H1 (cell line): ENCODE data around the gene FREM1. TPM values are rescaled to one million over a fixed set of nuclear protein-coding genes. Genes with fewer than 3 reads are reported as not detected.

ENCODE experiments used
- CTCF ChIA-PET: fragments of 300-600 bp; sonication (Branson Sonifier 250); formaldehyde crosslinking; loops from one replicate; lab custom pipeline; 2021; ENCODE audit not compliant: partially characterized antibody; lab: Charles Lee
- POLR2A ChIA-PET: fragments of 300-600 bp; sonication (Branson Sonifier 250); formaldehyde crosslinking; loops from one replicate; lab custom pipeline; 2021; ENCODE audit warnings: inconsistent platforms; ENCODE audit not compliant: partially characterized antibody; lab: Charles Lee
- DNase-seq, 2 experiments: peaks; one replicate each; pipeline versions ENCODE4 v3.0.0 to v3.0.0-alpha.2; 2010 to 2022; ENCODE audit warnings: low spot score in 2 of 2, low read depth in 1 of 2, mixed read lengths in 1 of 2
- FAIRE-seq: peaks from 2 replicates; lab custom pipeline; 2011; peaks lifted over from hg19 to GRCh38; lab: Jason Lieb, UNC
- H2AFZ ChIP-seq: 2 replicates; pipeline ENCODE4 v1.8.1; 2012; ENCODE audit warnings: low read length, inconsistent platforms
- H2AK5ac ChIP-seq: 2 replicates; pipeline ENCODE4 v1.6.1; 2013; ENCODE audit warnings: low read depth, low read length
- H2BK120ac ChIP-seq: replicated peaks from 2 replicates; pipeline ENCODE3; 2013; ENCODE audit warnings: low read depth, low read length, inconsistent platforms
- H2BK12ac ChIP-seq: 2 replicates; pipeline ENCODE4 v1.6.1; 2013; ENCODE audit warnings: low read depth, low read length
- H2BK15ac ChIP-seq: 2 replicates; pipeline ENCODE4 v1.6.1; 2013; ENCODE audit warnings: low read length
- H2BK20ac ChIP-seq: 2 replicates; pipeline ENCODE4 v1.6.1; 2013; ENCODE audit warnings: low read length
- H2BK5ac ChIP-seq: 2 replicates; pipeline ENCODE4 v1.6.1; 2013; ENCODE audit warnings: low read depth, low read length
- H3K14ac ChIP-seq: 2 replicates; pipeline ENCODE4 v1.6.1; 2013; ENCODE audit warnings: inconsistent platforms; ENCODE audit not compliant: insufficient read length
- H3K18ac ChIP-seq: 2 replicates; pipeline ENCODE4 v1.6.1; 2013; ENCODE audit warnings: low read length; ENCODE audit errors: extremely low read depth
- H3K23ac ChIP-seq: 2 replicates; pipeline ENCODE4 v1.6.1; 2013; ENCODE audit warnings: inconsistent platforms; ENCODE audit not compliant: insufficient read length
- H3K23me2 ChIP-seq: 2 replicates; pipeline ENCODE4 v1.6.1; 2013; ENCODE audit warnings: low read depth, low read length
- H3K27ac ChIP-seq: 2 replicates; pipeline ENCODE4 v1.6.1; 2011; ENCODE audit warnings: low read depth, low read length, inconsistent platforms
- H3K27me3 ChIP-seq, 4 experiments: replicated peaks in 1 of 4; 1 replicate in 1 of 4; 2 replicates in 3 of 4; pipeline versions ENCODE4 v1.6.1 to v1.8.1; 2011 to 2013; ENCODE audit warnings: low read length in 3 of 4, mild to moderate bottlenecking in 3 of 4, inconsistent platforms in 2 of 4, mixed read lengths in 2 of 4, moderate library complexity in 1 of 4; ENCODE audit not compliant: control insufficient read depth in 3 of 4, insufficient read depth in 3 of 4; ENCODE audit errors: extremely low read depth in 1 of 4
- H3K36me3 ChIP-seq, 4 experiments: 2 replicates each; pipeline versions ENCODE4 v1.6.1 to v1.8.1; 2011 to 2013; ENCODE audit warnings: mild to moderate bottlenecking in 4 of 4, low read length in 3 of 4, moderate library complexity in 2 of 4, control low read depth in 1 of 4, inconsistent platforms in 1 of 4; ENCODE audit not compliant: insufficient read depth in 4 of 4, control insufficient read depth in 2 of 4
- H3K4ac ChIP-seq: replicated peaks from 2 replicates; pipeline ENCODE3; 2013; ENCODE audit warnings: low read length, low read depth, mixed read lengths, inconsistent platforms; ENCODE audit not compliant: insufficient read length
- H3K4me1 ChIP-seq, 4 experiments: replicated peaks in 1 of 4; 1 replicate in 1 of 4; 2 replicates in 3 of 4; pipeline versions ENCODE4 v1.6.1 to v1.8.1; 2011 to 2013; ENCODE audit warnings: low read length in 3 of 4, inconsistent platforms in 2 of 4, mixed read lengths in 1 of 4; ENCODE audit not compliant: insufficient read depth in 4 of 4, control insufficient read depth in 3 of 4
- H3K4me2 ChIP-seq, 2 experiments: 2 replicates each; pipeline versions ENCODE4 v1.6.1 to v1.8.1; 2011 to 2013; ENCODE audit warnings: low read depth in 2 of 2, low read length in 2 of 2, control low read depth in 1 of 2, inconsistent platforms in 1 of 2, mild to moderate bottlenecking in 1 of 2; ENCODE audit not compliant: insufficient read depth in 1 of 2
- H3K4me3 ChIP-seq, 4 experiments: fragments of 200-600, 300-600 bp in 1 of 4; sonication (generic), shearing (Covaris generic), sonication (Bioruptor Twin) in 1 of 4; 2 replicates each; pipeline versions ENCODE4 v1.5.1 to v1.8.1; 2011 to 2016; ENCODE audit warnings: low read length in 4 of 4, low read depth in 3 of 4, control low read depth in 2 of 4, inconsistent platforms in 2 of 4, mild to moderate bottlenecking in 2 of 4, mixed read lengths in 1 of 4, moderate library complexity in 1 of 4; ENCODE audit not compliant: insufficient read depth in 2 of 4; ENCODE audit errors: extremely low read depth in 1 of 4
- H3K56ac ChIP-seq: replicated peaks from 2 replicates; pipeline ENCODE3; 2013; ENCODE audit warnings: low read depth, mild to moderate bottlenecking, mixed read lengths, low read length, inconsistent platforms; ENCODE audit not compliant: insufficient read length
- H3K79me1 ChIP-seq: 2 replicates; pipeline ENCODE4 v1.6.1; 2013; ENCODE audit warnings: low read depth, low read length, control low read depth
- H3K79me2 ChIP-seq, 2 experiments: 2 replicates each; pipeline versions ENCODE4 v1.6.1 to v1.8.1; 2012 to 2013; ENCODE audit warnings: low read length in 2 of 2, mild to moderate bottlenecking in 2 of 2, inconsistent platforms in 1 of 2; ENCODE audit not compliant: insufficient read depth in 2 of 2, control insufficient read depth in 1 of 2
- H3K9ac ChIP-seq, 4 experiments: replicated peaks in 1 of 4; 1 replicate in 1 of 4; 2 replicates in 3 of 4; pipeline versions ENCODE4 v1.6.1 to v1.8.1; 2011 to 2013; ENCODE audit warnings: low read depth in 3 of 4, low read length in 3 of 4, control low read depth in 2 of 4, mild to moderate bottlenecking in 2 of 4, moderate library complexity in 2 of 4, inconsistent platforms in 1 of 4; ENCODE audit errors: extremely low read depth in 1 of 4
- H3K9me3 ChIP-seq, 2 experiments: 2 replicates each; pipeline versions ENCODE4 v1.6.1 to v1.8.1; 2012 to 2013; ENCODE audit warnings: mild to moderate bottlenecking in 2 of 2, moderate library complexity in 2 of 2, control low read depth in 1 of 2, inconsistent platforms in 1 of 2, low read depth in 1 of 2, low read length in 1 of 2, mixed read lengths in 1 of 2; ENCODE audit not compliant: insufficient read depth in 2 of 2
- H4K20me1 ChIP-seq, 2 experiments: replicated peaks in 1 of 2; 2 replicates each; pipeline versions ENCODE3 to v1.8.1; 2011 to 2013; ENCODE audit warnings: inconsistent platforms in 2 of 2, low read length in 2 of 2, mild to moderate bottlenecking in 1 of 2; ENCODE audit not compliant: insufficient read depth in 2 of 2, control insufficient read depth in 1 of 2
- H4K5ac ChIP-seq: 2 replicates; pipeline ENCODE4 v1.6.1; 2013; ENCODE audit warnings: low read length, low read depth, mixed read lengths, inconsistent platforms; ENCODE audit not compliant: insufficient read length
- H4K8ac ChIP-seq: 2 replicates; pipeline ENCODE4 v1.8.0; 2013; ENCODE audit warnings: mild to moderate bottlenecking, moderate library complexity, low read length, inconsistent platforms; ENCODE audit not compliant: insufficient read depth; ENCODE audit errors: extremely low read depth
- H4K91ac ChIP-seq: replicated peaks from 2 replicates; pipeline ENCODE3; 2013; ENCODE audit warnings: low read length, mixed read lengths, inconsistent platforms; ENCODE audit not compliant: insufficient read length
- BCL11A ChIP-seq, 2 experiments: IDR thresholded peaks; one replicate each; pipeline ENCODE4 v1.6.1; 2011; ENCODE audit warnings: low read depth in 2 of 2, low read length in 2 of 2, mild to moderate bottlenecking in 2 of 2
- CEBPB ChIP-seq: IDR thresholded peaks from 2 replicates; pipeline ENCODE4 v1.6.1; 2012; ENCODE audit warnings: low read depth, low read length
- GTF2F1 ChIP-seq: IDR thresholded peaks from 2 replicates; pipeline ENCODE4 v1.6.1; 2012; ENCODE audit warnings: low read depth, low read length, improper control_type of control experiment, borderline replicate concordance
- JUND ChIP-seq: IDR thresholded peaks from 2 replicates; pipeline ENCODE4 v1.6.1; 2011; ENCODE audit warnings: mild to moderate bottlenecking, improper control_type of control experiment, low read length
- MAFK ChIP-seq: IDR thresholded peaks from 2 replicates; pipeline ENCODE4 v1.6.1; 2012; ENCODE audit warnings: low read depth, mild to moderate bottlenecking, improper control_type of control experiment, low read length
- POLR2AphosphoS5 ChIP-seq: IDR thresholded peaks from 2 replicates; pipeline ENCODE4 v1.6.1; 2011; ENCODE audit warnings: low read depth, low read length
- POU5F1 ChIP-seq: IDR thresholded peaks from 2 replicates; pipeline ENCODE4 v1.6.1; 2011; ENCODE audit warnings: low read depth, mild to moderate bottlenecking, low read length, moderate library complexity
- RAD21 ChIP-seq, 2 experiments: IDR thresholded peaks in 1 of 2; conservative IDR thresholded peaks in 1 of 2; 2 replicates each; pipeline ENCODE4 v1.6.1; 2011; ENCODE audit warnings: low read depth in 2 of 2, low read length in 2 of 2, improper control_type of control experiment in 1 of 2, inconsistent platforms in 1 of 2, mild to moderate bottlenecking in 1 of 2, moderate library complexity in 1 of 2
- SIN3A ChIP-seq, 2 experiments: IDR thresholded peaks in 1 of 2; conservative IDR thresholded peaks in 1 of 2; 2 replicates each; pipeline ENCODE4 v1.6.1; 2011 to 2012; ENCODE audit warnings: low read length in 2 of 2, improper control_type of control experiment in 1 of 2, low read depth in 1 of 2, mild to moderate bottlenecking in 1 of 2
- SUZ12 ChIP-seq: fragments of 200-600 bp; sonication (generic); IDR thresholded peaks from 2 replicates; pipeline ENCODE4 v1.6.1; 2012; ENCODE audit warnings: mild to moderate bottlenecking, inconsistent platforms, low read length, moderate library complexity, mixed read lengths
- WGBS, 2 experiments: shearing (Covaris generic) in 1 of 2; methylation state at CpG; one replicate each; pipeline versions ENCODE4 v1.1.6 to v1.1.7; 2013 to 2015; ENCODE audit warnings: low lambda C conversion rate in 2 of 2, mixed read lengths in 2 of 2, inconsistent platforms in 1 of 2, low coverage in 1 of 2, missing lambda C conversion rate in 1 of 2; ENCODE audit not compliant: insufficient replicate concordance in 2 of 2, insufficient coverage in 1 of 2, insufficient read length in 1 of 2; ENCODE audit errors: extremely low coverage in 1 of 2, missing lambda C conversion rate in 1 of 2; 5-methylcytosine and 5-hydroxymethylcytosine counted together
- polyA plus RNA-seq, 7 experiments: library from polyadenylated mRNA; depleted of rRNA in 3 of 7; stranded (reverse) in 5 of 7; unstranded in 2 of 7; fragments of >200 nt in 5 of 7; fragments of 200-250 nt in 2 of 7; gene quantifications; 1 replicate in 5 of 7; 2 replicates in 1 of 7; 4 replicates in 1 of 7; pipeline versions ENCODE4 v1.2.1 to v1.2.3, GENCODE V29; 2011 to 2013; ENCODE audit warnings: missing spikeins in 2 of 7, mixed read lengths in 2 of 7
- total RNA-seq: library from RNA; stranded (reverse); fragmentation: NEBNext Ultra II Directional; extraction: Animal tissue kit (Norgen Biotek cat#: 25700); gene quantifications from 2 replicates; pipeline ENCODE4 v1.2.1, GENCODE V29; 2021

FREM1 gene
- total and polyA plus RNA-seq, 2 of the 8 experiments (the other 6 are each of a cell fraction or from before 2014, with no cell fraction given): 2.6 to 3.1 TPM

- no peaks in the 10 kb centered on the region for H4K20me1 ChIP-seq
- H2AFZ ChIP-seq: no peak overlapping the region
- CTCF ChIA-PET: interaction anchor here (0.7 to 2.0 kb wide), 2 partner anchors 10 to 36 kb away, joined by 3 to 15 read pairs; no protein-coding TSS in a partner anchor
- H2BK15ac ChIP-seq: no peak overlapping the region
- WGBS, 2 experiments: 91% methylated on average over 7 of the region's 7 CpGs; no CpG with 5 or more reads in 1 of the 2 experiments
- no peak overlapping the region for H3K14ac ChIP-seq
- no peaks in the 10 kb centered on the region for H3K79me2 ChIP-seq
- H3K27me3 ChIP-seq: no peaks in the 10 kb centered on the region
- H2BK20ac ChIP-seq: no peak overlapping the region
- no peaks in the 10 kb centered on the region for H3K36me3 ChIP-seq
- no peak overlapping the region for H3K4ac ChIP-seq
- H3K4me2 ChIP-seq: no peak overlapping the region
- no peak overlapping the region for H3K27ac ChIP-seq
- H3K9me3 ChIP-seq: no peaks in the 10 kb centered on the region
- TF ChIP-seq SUZ12 (no peak), CEBPB (no peak), POU5F1 (no peak), POLR2AphosphoS5 (no peak), GTF2F1 (no peak), BCL11A (IDR thresholded peaks at IDR 0.05; ENCODE audit: low read depth in 2 of 2, low read length in 2 of 2) (no peak), SIN3A (conservative IDR thresholded peaks at IDR 0.05 in 1 of 2, IDR thresholded peaks at IDR 0.05 in 1 of 2; ENCODE audit: low read depth in 1 of 2, low read length in 2 of 2) (no peak), RAD21 (IDR thresholded peaks at IDR 0.05 in 1 of 2, conservative IDR thresholded peaks at IDR 0.05 in 1 of 2; ENCODE audit: low read depth in 2 of 2, low read length in 2 of 2) (no peak), MAFK (no peak), JUND (no peak)
- no peak overlapping the region for H3K9ac ChIP-seq
- no peak overlapping the region for H4K8ac ChIP-seq
- no peak overlapping the region for H3K18ac ChIP-seq
- FAIRE-seq (no peak), DNase-seq (no peak)
- POLR2A ChIA-PET: no interaction called here
- no peak overlapping the region for H3K56ac ChIP-seq
- H3K4me3 ChIP-seq: no peak overlapping the region
- H4K5ac ChIP-seq: no peak overlapping the region
- no peak overlapping the region for H4K91ac ChIP-seq
- H2BK120ac ChIP-seq: no peak overlapping the region
- no peak overlapping the region for H2BK12ac ChIP-seq
- H3K23me2 ChIP-seq: no peaks in the 10 kb centered on the region
- H3K23ac ChIP-seq: no peak overlapping the region
- no peak overlapping the region for H2AK5ac ChIP-seq
- H3K79me1 ChIP-seq: no peaks in the 10 kb centered on the region
- no peak overlapping the region for H2BK5ac ChIP-seq
- no peaks in the 10 kb centered on the region for H3K4me1 ChIP-seq
Observed at GRCh38 chr9:14857449-14858305, 52.6 kb downstream of the FREM1 start.
